B cell (primary cell): ENCODE measurements around the gene DHX40. TPM values are rescaled to one million over a fixed set of nuclear protein-coding genes. Genes with fewer than 3 reads are reported as not detected.
"Not testable (repeated sequence)": the region's sequence is repeated elsewhere in the genome, so short reads cannot be mapped to it uniquely, and the experiment has no call there.

Experiments used
- ATAC-seq: fragments of 200-7000 bp; cut with Tn5 transposase; one replicate; pipeline ENCODE4 v1.10.0; 2021; ENCODE audit warnings: low read depth, mild to moderate bottlenecking, moderate number of reproducible peaks, moderate library complexity
- CTCF ChIA-PET: fragments of 350-600 bp; sonication (Branson Sonifier 250); formaldehyde crosslinking; loops from one replicate; lab custom pipeline; 2021; ENCODE audit warnings: antibody characterized with exemption, inconsistent platforms; lab: Charles Lee
- POLR2A ChIA-PET: fragments of 350-600 bp; sonication (Branson Sonifier 250); formaldehyde crosslinking; loops from one replicate; lab custom pipeline; 2021; ENCODE audit warnings: antibody characterized with exemption; lab: Charles Lee
- DNase-seq: peaks from one replicate; pipeline ENCODE4 v3.0.0; 2013
- H2AFZ ChIP-seq: 2 replicates; pipeline ENCODE4 v1.6.1; 2012; ENCODE audit warnings: mild to moderate bottlenecking, low read depth, low read length; ENCODE audit not compliant: insufficient read depth, poor library complexity, severe bottlenecking
- H3K27ac ChIP-seq, 2 donors: 1 replicate in 1 of 2; 2 replicates in 1 of 2; pipeline ENCODE4 v1.5.1; 2012 to 2013; ENCODE audit warnings: low read length in 2 of 2, mild to moderate bottlenecking in 2 of 2, moderate library complexity in 1 of 2
- H3K27me3 ChIP-seq, 4 experiments: fragments of 200-600 bp in 1 of 4; sonication (generic) in 1 of 4; replicated peaks in 1 of 4; 1 replicate in 2 of 4; 2 replicates in 2 of 4; pipeline versions ENCODE4 v1.6.1 to v1.7.0; 2013 to 2016; ENCODE audit warnings: low read length in 3 of 4, mild to moderate bottlenecking in 2 of 4, mixed read lengths in 1 of 4, moderate library complexity in 1 of 4; ENCODE audit not compliant: insufficient read depth in 4 of 4, control insufficient read depth in 3 of 4; ENCODE audit errors: control extremely low read depth in 1 of 4
- H3K36me3 ChIP-seq, 2 experiments: replicated peaks in 1 of 2; 1 replicate in 1 of 2; 2 replicates in 1 of 2; pipeline versions ENCODE4 v1.6.1 to v1.7.1; 2013; ENCODE audit warnings: low read length in 1 of 2; ENCODE audit not compliant: insufficient read depth in 2 of 2, control insufficient read depth in 1 of 2; ENCODE audit errors: control extremely low read depth in 1 of 2, extremely low read depth in 1 of 2
- H3K4me1 ChIP-seq, 2 donors: fragments of 200-600 bp in 1 of 2; sonication (generic) in 1 of 2; 1 replicate in 1 of 2; 2 replicates in 1 of 2; pipeline versions ENCODE4 v1.5.1 to v1.6.1; 2013 to 2017; ENCODE audit warnings: low read length in 2 of 2; ENCODE audit not compliant: control insufficient read depth in 2 of 2, insufficient read depth in 2 of 2
- H3K4me2 ChIP-seq: replicated peaks from 2 replicates; pipeline ENCODE3; 2012; ENCODE audit warnings: mild to moderate bottlenecking, low read depth, low read length; ENCODE audit not compliant: poor library complexity, severe bottlenecking
- H3K4me3 ChIP-seq, 5 experiments: fragments of 200-600 bp in 1 of 5; sonication (generic) in 1 of 5; 1 replicate in 3 of 5; 2 replicates in 2 of 5; pipeline versions ENCODE4 v1.5.1 to v1.7.0; 2011 to 2016; ENCODE audit warnings: low read length in 4 of 5, mild to moderate bottlenecking in 4 of 5, low read depth in 2 of 5, control low read depth in 1 of 5, moderate library complexity in 1 of 5; ENCODE audit not compliant: insufficient read depth in 1 of 5; ENCODE audit errors: control extremely low read depth in 1 of 5, extremely low read depth in 1 of 5
- H3K79me2 ChIP-seq: fragments of 200-600 bp; sonication (generic); one replicate; pipeline ENCODE4 v1.6.0; 2016; ENCODE audit warnings: low read length; ENCODE audit not compliant: control insufficient read depth, insufficient read depth
- H3K9ac ChIP-seq: fragments of 200-600 bp; sonication (generic); 2 replicates; pipeline ENCODE4 v1.6.1; 2017; ENCODE audit warnings: mild to moderate bottlenecking, low read length, moderate library complexity
- H3K9me3 ChIP-seq, 3 donors: one replicate each; pipeline versions ENCODE4 v1.6.1 to v1.7.1; 2013; ENCODE audit warnings: low read length in 2 of 3; ENCODE audit not compliant: control insufficient read depth in 2 of 3, insufficient read depth in 1 of 3; ENCODE audit errors: control extremely low read depth in 1 of 3
- H4K20me1 ChIP-seq: 2 replicates; pipeline ENCODE4 v1.6.0; 2012; ENCODE audit warnings: mild to moderate bottlenecking, low read length; ENCODE audit not compliant: insufficient read depth, control insufficient read depth, poor library complexity, severe bottlenecking
- H3K27ac Mint-ChIP-seq: one replicate; pipeline ENCODE4 v1.8.0; 2021; ENCODE audit warnings: mixed read lengths
- H3K27me3 Mint-ChIP-seq: one replicate; pipeline ENCODE4 v1.8.0; 2021; ENCODE audit warnings: mixed read lengths
- H3K4me1 Mint-ChIP-seq: one replicate; pipeline ENCODE4 v1.8.0; 2021; ENCODE audit warnings: mixed read lengths
- H3K4me3 Mint-ChIP-seq: one replicate; pipeline ENCODE4 v1.8.0; 2021; ENCODE audit warnings: mixed read lengths
- H3K9me3 Mint-ChIP-seq: one replicate; pipeline ENCODE4 v1.8.0; 2022; ENCODE audit warnings: mixed read lengths; ENCODE audit not compliant: insufficient read depth
- EZH2 ChIP-seq: IDR thresholded peaks from 2 replicates; pipeline ENCODE4 v1.6.1; 2012; ENCODE audit warnings: borderline replicate concordance, low read depth, mild to moderate bottlenecking, moderate library complexity, low read length; ENCODE audit not compliant: insufficient read depth, poor library complexity, severe bottlenecking
- WGBS: methylation state at CpG from one replicate; pipeline ENCODE4 v1.1.5; 2013; ENCODE audit warnings: missing lambda C conversion rate; ENCODE audit not compliant: insufficient coverage; 5-methylcytosine and 5-hydroxymethylcytosine counted together
- intact Hi-C: fragments of 100-400 bp; cut with micrococcal nuclease; formaldehyde crosslinking; loops from one replicate; pipeline ENCODE4 v1.10.0; 2022
- polyA plus RNA-seq: library from polyadenylated mRNA; depleted of rRNA; stranded (reverse); fragments of >200 nt; gene quantifications from 2 replicates; pipeline ENCODE4 v1.2.3, GENCODE V29; 2012
- small RNA-seq: library from RNA; depleted of rRNA; stranded (forward); fragments of <200 nt; gene quantifications from one replicate; pipeline ENCODE3, GENCODE V24; 2012; ENCODE audit warnings: low replicate concordance, low read depth; ENCODE audit not compliant: insufficient read length
- total RNA-seq, 2 donors: library from RNA; stranded (reverse); fragments of 120-200 nt in 1 of 2; gene quantifications; 1 replicate in 1 of 2; 2 replicates in 1 of 2; pipeline versions ENCODE4 v1.2.3 to v1.2.4, GENCODE V29; 2013 to 2022
- TF ChIP-seq, protein P1 (sequence below): fragments of 200-600 bp; IDR thresholded peaks from one replicate; pipeline ENCODE4 v1.8.0; 2022; ENCODE audit warnings: antibody characterized with exemption, mild to moderate bottlenecking

The DHX40 gene
- total and polyA plus RNA-seq, 2 donors (not counting 1 experiment from before 2014, with no cell fraction given), result 10.4 to 28.7 TPM

DNA sequence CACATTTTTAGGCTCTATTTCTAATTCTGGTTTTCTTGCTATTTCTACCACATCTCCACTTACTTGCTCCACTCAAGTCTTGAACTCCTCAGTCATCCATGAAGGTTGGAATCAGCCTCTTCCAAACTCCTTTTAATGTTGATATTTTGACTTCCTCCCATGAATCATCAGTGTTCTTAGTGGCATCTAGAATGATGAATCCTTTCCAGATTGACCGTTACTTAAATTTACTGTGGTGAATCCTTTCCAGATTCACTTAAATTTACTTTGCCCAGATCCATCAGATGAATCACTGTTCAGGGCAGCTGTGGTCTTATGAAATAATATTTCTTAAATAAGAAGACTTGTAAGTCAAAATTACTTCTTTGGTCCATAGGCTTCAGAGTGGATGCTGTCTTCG is 86.7 kb downstream of the DHX40 start:
- Mint-ChIP-seq H3K27me3 (no peaks in the 10 kb centered on the region), H3K27ac (no peak overlapping the region), H3K9me3 (no peaks in the 10 kb centered on the region), H3K4me3 (no peak overlapping the region), H3K4me1 (no peaks in the 10 kb centered on the region)
- no CpG with 5 or more reads among the region's 2 CpGs for WGBS
- H3K36me3 ChIP-seq, result peaks cover 14 to 86% of the 10 kb centered on the region in 2 experiments
- no peak for ATAC-seq
- TF ChIP-seq, protein P1, sequence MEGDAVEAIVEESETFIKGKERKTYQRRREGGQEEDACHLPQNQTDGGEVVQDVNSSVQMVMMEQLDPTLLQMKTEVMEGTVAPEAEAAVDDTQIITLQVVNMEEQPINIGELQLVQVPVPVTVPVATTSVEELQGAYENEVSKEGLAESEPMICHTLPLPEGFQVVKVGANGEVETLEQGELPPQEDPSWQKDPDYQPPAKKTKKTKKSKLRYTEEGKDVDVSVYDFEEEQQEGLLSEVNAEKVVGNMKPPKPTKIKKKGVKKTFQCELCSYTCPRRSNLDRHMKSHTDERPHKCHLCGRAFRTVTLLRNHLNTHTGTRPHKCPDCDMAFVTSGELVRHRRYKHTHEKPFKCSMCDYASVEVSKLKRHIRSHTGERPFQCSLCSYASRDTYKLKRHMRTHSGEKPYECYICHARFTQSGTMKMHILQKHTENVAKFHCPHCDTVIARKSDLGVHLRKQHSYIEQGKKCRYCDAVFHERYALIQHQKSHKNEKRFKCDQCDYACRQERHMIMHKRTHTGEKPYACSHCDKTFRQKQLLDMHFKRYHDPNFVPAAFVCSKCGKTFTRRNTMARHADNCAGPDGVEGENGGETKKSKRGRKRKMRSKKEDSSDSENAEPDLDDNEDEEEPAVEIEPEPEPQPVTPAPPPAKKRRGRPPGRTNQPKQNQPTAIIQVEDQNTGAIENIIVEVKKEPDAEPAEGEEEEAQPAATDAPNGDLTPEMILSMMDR, result no peak
- no peak for TF ChIP-seq EZH2
- no peaks in the 10 kb centered on the region for H3K27me3 ChIP-seq
- H3K4me3 ChIP-seq, result no peak overlapping the region
- peaks cover 0 to 1% (median 0%) of the 10 kb centered on the region in 3 donors for H3K9me3 ChIP-seq
- H4K20me1 ChIP-seq, result peaks cover 16% of the 10 kb centered on the region
- no peaks in the 10 kb centered on the region for H3K4me1 ChIP-seq
- POLR2A ChIA-PET, result no interaction called here
- H2AFZ ChIP-seq, result no peak overlapping the region
- no peak overlapping the region for H3K9ac ChIP-seq
- CTCF ChIA-PET, result no interaction called here
- no peak overlapping the region for H3K4me2 ChIP-seq
- H3K79me2 ChIP-seq, result peaks cover 60% of the 10 kb centered on the region
- intact Hi-C loops, result no loop called here
- DNase-seq, result no peak
- no peak overlapping the region for H3K27ac ChIP-seq

DNA sequence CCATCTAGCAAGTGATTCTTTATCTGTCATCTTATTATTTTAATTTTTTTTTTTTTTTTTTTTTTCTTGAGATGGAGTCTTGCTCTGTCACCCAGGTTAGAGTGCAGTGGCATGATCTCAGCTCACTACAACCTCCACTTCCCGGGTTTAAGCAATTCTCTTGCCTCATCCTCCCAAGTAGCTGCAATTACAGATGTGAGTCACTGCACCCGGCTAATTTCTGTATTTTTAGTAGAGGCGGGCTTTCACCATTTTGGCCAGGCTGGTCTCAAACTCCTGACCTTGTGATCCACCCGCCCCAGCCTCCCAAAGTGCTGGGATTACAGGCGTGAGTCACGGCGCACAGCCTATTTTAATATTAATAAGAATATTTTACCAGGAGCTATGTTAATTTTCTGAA is 91.2 kb downstream of the DHX40 start:
- H3K9ac ChIP-seq, H3K27ac ChIP-seq, H3K27ac Mint-ChIP-seq, POLR2A ChIA-PET, H3K4me3 Mint-ChIP-seq, ATAC-seq, H3K9me3 ChIP-seq, H3K4me2 ChIP-seq, H3K4me1 Mint-ChIP-seq, DNase-seq, H3K9me3 Mint-ChIP-seq, H3K4me3 ChIP-seq, H2AFZ ChIP-seq, H3K27me3 Mint-ChIP-seq, H3K27me3 ChIP-seq, H3K4me1 ChIP-seq: not testable (repeated sequence)
- intact Hi-C loops, result loop anchor here (5.0 kb wide), 1 partner anchor 39 kb away; the partner anchor contains the start of gene CLTC
- CTCF ChIA-PET, result interaction anchor here (1.3 kb wide), 1 partner anchor 27 kb away, joined by 5 read pairs; no protein-coding TSS in a partner anchor
- Histone ChIP-seq H3K79me2 (peaks cover 32% of the 10 kb centered on the region), H4K20me1 (peaks cover 10% of the 10 kb centered on the region), H3K36me3 (peaks cover 7 to 82% of the 10 kb centered on the region in 2 experiments)
- WGBS, result 100% methylated on average over 2 of the region's 7 CpGs

Small RNA genes within 50 kb of the gene (small RNA-seq; reads per million reads assigned to genes)
- not detected for gene RNU4-13P

Other genes with a start within 250 kb of the DHX40 start
- 51.8 and 53.9 TPM in 2 replicates for gene YPEL2, start 234.0 kb upstream of the DHX40 start, total RNA-seq
- 20.7 and 24.0 TPM in 2 replicates for gene YPEL2, start 234.0 kb upstream of the DHX40 start, polyA plus RNA-seq
- 114 and 126 TPM in 2 replicates for gene CLTC, start 54.3 kb downstream of the DHX40 start, total RNA-seq
- gene CLTC, start 54.3 kb downstream of the DHX40 start, polyA plus RNA-seq, result 25.9 and 35.8 TPM in 2 replicates
- 17.8 and 22.7 TPM in 2 replicates for gene PTRH2, start 141.8 kb downstream of the DHX40 start, total RNA-seq
- 7.1 and 7.7 TPM in 2 replicates for gene PTRH2, start 141.8 kb downstream of the DHX40 start, polyA plus RNA-seq
- gene VMP1, start 142.0 kb downstream of the DHX40 start, total RNA-seq, result 78.5 and 83.5 TPM in 2 replicates
- gene VMP1, start 142.0 kb downstream of the DHX40 start, polyA plus RNA-seq, result 19.9 and 20.4 TPM in 2 replicates